SK-N-SH treated with all-trans-retinoic acid at 6 μM for 48 hours (cell line): Measurements from ENCODE around the gene SEC23B.

ENCODE experiments used
- ATAC-seq: fragments of 200-7000 bp; cut with Tn5 transposase; 3 replicates; pipeline ENCODE4 v1.9.1; 2020; ENCODE audit warnings: mild to moderate bottlenecking, moderate library complexity
- ARNTL ChIP-seq: fragments of 450-650 bp; formaldehyde crosslinking; IDR thresholded peaks from 2 replicates; pipeline ENCODE4 v1.5.0; 2020; ENCODE audit warnings: low read depth, mild to moderate bottlenecking, moderate library complexity, borderline replicate concordance
- BACH2 ChIP-seq: fragments of 250-450 bp; sonication (Bioruptor Pico); IDR thresholded peaks from 2 replicates; pipeline ENCODE4 v1.9.0; 2021; ENCODE audit warnings: mild to moderate bottlenecking, borderline replicate concordance
- CREB5 ChIP-seq: fragments of 250-450 bp; sonication (Bioruptor Pico); IDR thresholded peaks from 2 replicates; pipeline ENCODE4 v1.5.1; 2020; ENCODE audit warnings: low read depth, mild to moderate bottlenecking, moderate library complexity
- CSDC2 ChIP-seq: fragments of 250-450 bp; sonication (Bioruptor Pico); IDR thresholded peaks from 2 replicates; pipeline ENCODE4 v1.5.0; 2020; ENCODE audit warnings: mild to moderate bottlenecking, moderate library complexity
- ESRRG ChIP-seq: fragments of 250-450 bp; sonication (Bioruptor Pico); IDR thresholded peaks from 2 replicates; pipeline ENCODE4 v1.6.1; 2021; ENCODE audit warnings: mild to moderate bottlenecking
- GLIS3 ChIP-seq: fragments of 250-450 bp; sonication (Bioruptor Pico); IDR thresholded peaks from 2 replicates; pipeline ENCODE4 v1.5.0; 2020; ENCODE audit warnings: mild to moderate bottlenecking, moderate library complexity
- ISL1 ChIP-seq: fragments of 250-450 bp; sonication (Bioruptor Pico); IDR thresholded peaks from 2 replicates; pipeline ENCODE4 v2.1.2; 2022; ENCODE audit warnings: mild to moderate bottlenecking, moderate library complexity
- OSR1 ChIP-seq: fragments of 250-450 bp; sonication (Bioruptor Pico); IDR thresholded peaks from 2 replicates; pipeline ENCODE4 v1.8.0; 2022; ENCODE audit warnings: moderate library complexity, mild to moderate bottlenecking, inconsistent platforms
- PATZ1 ChIP-seq: fragments of 250-450 bp; sonication (Bioruptor Pico); IDR thresholded peaks from 2 replicates; pipeline ENCODE4 v1.8.0; 2020; ENCODE audit warnings: mild to moderate bottlenecking, moderate library complexity, borderline replicate concordance
- POU6F1 ChIP-seq: fragments of 250-450 bp; sonication (Bioruptor Pico); IDR thresholded peaks from 2 replicates; pipeline ENCODE4 v1.8.0; 2021; ENCODE audit warnings: low read depth, mild to moderate bottlenecking, moderate library complexity, borderline replicate concordance
- PPARA ChIP-seq: fragments of 250-450 bp; sonication (Bioruptor Pico); IDR thresholded peaks from 2 replicates; pipeline ENCODE4 v1.5.0; 2020; ENCODE audit warnings: mild to moderate bottlenecking, borderline replicate concordance
- SNAI2 ChIP-seq: fragments of 250-450 bp; sonication (Bioruptor Pico); IDR thresholded peaks from 2 replicates; pipeline ENCODE4 v1.5.0; 2020; ENCODE audit warnings: mild to moderate bottlenecking, moderate library complexity
- TCF4 ChIP-seq: fragments of 250-450 bp; sonication (Bioruptor Pico); IDR thresholded peaks from 2 replicates; pipeline ENCODE4 v1.8.0; 2021; ENCODE audit warnings: mild to moderate bottlenecking, moderate library complexity, borderline replicate concordance
- TSHZ2 ChIP-seq: fragments of 250-450 bp; sonication (Bioruptor Pico); IDR thresholded peaks from 2 replicates; pipeline ENCODE4 v1.5.0; 2020; ENCODE audit warnings: mild to moderate bottlenecking, moderate library complexity
- ZFP3 ChIP-seq: fragments of 250-450 bp; sonication (Bioruptor Pico); IDR thresholded peaks from 2 replicates; pipeline ENCODE4 v1.5.0; 2020; ENCODE audit warnings: mild to moderate bottlenecking, moderate library complexity
- ZNF565 ChIP-seq: fragments of 450-650 bp; formaldehyde crosslinking; conservative IDR thresholded peaks from 2 replicates; pipeline ENCODE4 v1.5.0; 2020; ENCODE audit warnings: low read depth, mild to moderate bottlenecking, moderate library complexity
- ZNF70 ChIP-seq: fragments of 450-650 bp; formaldehyde crosslinking; IDR thresholded peaks from 2 replicates; pipeline ENCODE4 v1.5.0; 2020; ENCODE audit warnings: mild to moderate bottlenecking, moderate library complexity
- ZNF8 ChIP-seq: fragments of 450-650 bp; formaldehyde crosslinking; IDR thresholded peaks from 2 replicates; pipeline ENCODE4 v1.5.0; 2020; ENCODE audit warnings: mild to moderate bottlenecking, moderate library complexity

SEC23B gene

DNA sequence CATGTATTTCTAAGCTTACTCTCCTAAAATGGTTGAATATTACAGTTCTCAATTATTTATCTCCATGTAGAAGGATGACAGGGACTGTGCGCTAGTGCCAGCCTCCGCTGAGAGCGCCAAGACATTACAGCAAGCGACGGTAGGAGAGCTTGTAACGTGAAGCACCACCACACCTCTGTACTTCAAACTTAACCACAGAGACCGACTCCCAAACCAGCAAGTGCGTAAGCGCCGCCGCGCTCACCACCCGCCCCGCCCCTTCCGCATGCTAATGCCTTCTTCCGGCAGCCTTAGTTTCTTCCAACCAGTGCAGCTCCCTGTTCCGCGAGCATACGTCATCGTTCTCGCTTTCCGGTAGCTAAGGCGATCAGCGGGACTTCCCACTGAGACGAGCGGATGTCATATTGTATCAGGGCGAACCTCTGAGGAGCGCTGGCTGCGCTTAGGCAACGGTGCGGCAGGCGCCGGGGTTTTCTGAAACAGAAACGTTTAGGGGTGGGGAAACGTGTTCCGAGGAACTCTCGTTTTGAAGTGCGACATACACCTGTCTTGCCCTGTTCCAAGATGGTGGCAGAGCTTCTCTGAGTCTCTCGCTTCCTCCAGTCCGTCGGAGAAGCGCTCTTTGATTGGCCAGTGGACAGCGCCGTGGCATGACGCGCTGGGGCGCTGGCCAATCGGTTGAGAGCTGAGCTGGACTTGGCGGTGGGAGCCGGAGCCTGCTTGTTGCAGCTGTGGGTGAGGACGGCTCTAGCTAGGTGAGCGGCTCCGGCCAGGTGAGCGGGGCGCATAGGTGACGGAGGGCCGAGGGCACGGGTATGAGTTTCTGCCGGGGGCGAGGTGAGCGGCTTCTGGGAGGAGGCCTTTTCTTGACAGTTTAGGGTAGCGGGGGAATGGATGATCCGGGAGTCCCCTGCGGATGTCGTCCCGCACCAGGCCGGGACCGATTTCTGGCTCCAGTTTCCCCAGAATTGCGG lies at the start of gene SEC23B:
TSS of gene SEC23B (plus strand) at position 723 of the 974 bp plus-strand sequence. CDS start 2,896 bp downstream, outside the sequence.
- TF ChIP-seq PPARA (CRISPR knock-in tag) (no peak), POU6F1 (0 out of 2 replicates have a peak, but pooled peaks have one; percentile 30), ZNF565 (CRISPR knock-in tag) (no peak), ISL1 (CRISPR knock-in tag) (no peak), TSHZ2 (CRISPR knock-in tag) (no peak), ZFP3 (CRISPR knock-in tag) (no peak), CREB5 (CRISPR knock-in tag) (no peak), SNAI2 (CRISPR knock-in tag) (peak; percentile 96; the same call in 1 of the 2 replicates), ZNF70 (CRISPR knock-in tag) (no peak), ESRRG (CRISPR knock-in tag) (no peak), OSR1 (CRISPR knock-in tag) (no peak), PATZ1 (CRISPR knock-in tag) (no peak)
- ATAC-seq, result peak; percentile 99

GRCh38 chr20:18465536-18466200 lies 42.1 kb upstream of the SEC23B start:
- ATAC-seq, result no peak
- TF ChIP-seq TSHZ2 (CRISPR knock-in tag), result no peak
- TF ChIP-seq ZNF8, result no peak
- TF ChIP-seq ARNTL, result no peak
- no peak for TF ChIP-seq POU6F1

DNA sequence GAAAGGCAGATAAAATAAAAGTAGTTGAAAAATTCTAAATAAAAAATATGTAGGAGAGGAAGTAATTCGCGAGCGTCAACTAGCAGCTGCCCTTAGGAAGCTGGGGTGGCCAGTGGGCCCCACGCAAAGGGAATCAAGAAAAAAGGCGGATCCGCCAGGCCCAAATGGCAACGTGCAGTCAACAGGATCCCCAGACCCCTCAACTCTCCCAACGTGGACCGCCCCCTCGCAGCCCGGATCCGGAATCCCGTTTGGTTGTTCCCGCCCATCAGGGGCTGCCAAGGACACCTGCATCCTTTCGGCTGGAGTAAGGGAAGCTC lies 41.2 kb upstream of the SEC23B start:
- ATAC-seq, result peak; percentile 87
- no peak for TF ChIP-seq GLIS3
- no peak for TF ChIP-seq TCF4 (CRISPR knock-in tag)
- no peak for TF ChIP-seq BACH2 (CRISPR knock-in tag)
- no peak for TF ChIP-seq SNAI2 (CRISPR knock-in tag)
- TF ChIP-seq ESRRG (CRISPR knock-in tag), result no peak
- TF ChIP-seq CSDC2 (CRISPR knock-in tag), result no peak
- no peak for TF ChIP-seq ZNF70 (CRISPR knock-in tag)
- no peak for TF ChIP-seq CREB5 (CRISPR knock-in tag)
- no peak for TF ChIP-seq TSHZ2 (CRISPR knock-in tag)
